Mucosa of rectum (tissue), 2 donors: ENCODE data around the gene MAP7D1.

Experiments
- H3K27ac ChIP-seq, 2 donors: one replicate each; pipeline ENCODE4 v1.7.0; 2013; ENCODE audit warnings: inconsistent platforms in 2 of 2, low read depth in 2 of 2, low read length in 2 of 2
- H3K27me3 ChIP-seq, 2 donors: one replicate each; pipeline ENCODE4 v1.7.0; 2013; ENCODE audit warnings: low read length in 2 of 2; ENCODE audit not compliant: control insufficient read depth in 2 of 2, insufficient read depth in 2 of 2
- H3K36me3 ChIP-seq, 2 donors: one replicate each; pipeline ENCODE4 v1.7.0; 2013; ENCODE audit warnings: low read length in 2 of 2; ENCODE audit not compliant: control insufficient read depth in 2 of 2, insufficient read depth in 2 of 2
- H3K4me1 ChIP-seq, 2 donors: one replicate each; pipeline ENCODE4 v1.7.0; 2013; ENCODE audit warnings: low read length in 2 of 2, mild to moderate bottlenecking in 1 of 2; ENCODE audit not compliant: control insufficient read depth in 2 of 2, insufficient read depth in 2 of 2
- H3K4me3 ChIP-seq, 2 donors: one replicate each; pipeline ENCODE4 v1.7.0; 2013; ENCODE audit warnings: low read length in 2 of 2
- H3K9ac ChIP-seq, 2 donors: one replicate each; pipeline ENCODE4 v1.7.0; 2013; ENCODE audit warnings: low read length in 2 of 2, low read depth in 1 of 2, mild to moderate bottlenecking in 1 of 2
- H3K9me3 ChIP-seq, 2 donors: one replicate each; pipeline ENCODE4 v1.7.0; 2013; ENCODE audit warnings: low read length in 2 of 2; ENCODE audit not compliant: control insufficient read depth in 2 of 2
- donor health status: healthy.
- donor health status: Normal muscosa, but diverticular disease.

Gene MAP7D1

DNA sequence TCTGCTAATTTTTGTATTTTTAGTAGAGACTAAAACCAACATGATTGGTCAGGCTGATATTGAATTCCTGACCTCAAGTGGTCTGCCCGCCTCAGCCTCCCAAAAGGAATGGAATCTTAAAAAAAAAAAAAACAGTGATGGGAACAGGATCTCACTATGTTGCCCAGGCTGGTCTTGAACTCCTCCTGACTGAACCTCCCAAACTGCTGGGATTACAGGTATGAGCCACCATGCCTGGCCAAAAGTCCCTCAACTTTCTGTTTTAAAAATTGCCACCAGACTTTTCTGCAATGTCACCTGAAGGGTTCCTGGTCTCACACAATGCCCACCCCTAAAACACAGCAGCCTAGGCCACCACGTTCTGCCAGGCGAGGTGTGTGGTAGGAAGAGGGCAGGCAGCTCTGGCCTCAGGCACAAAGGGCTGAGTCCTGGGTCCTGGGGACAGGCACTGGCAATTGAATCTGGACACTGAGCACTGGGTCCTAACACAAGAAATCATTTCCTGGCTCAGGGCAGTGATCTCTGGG, 47.1 kb downstream of the MAP7D1 start:
- no peaks in the 10 kb centered on the region for H3K36me3 ChIP-seq
- H3K9me3 ChIP-seq, result no peaks in the 10 kb centered on the region
- no peaks in the 10 kb centered on the region for H3K27me3 ChIP-seq
- H3K27ac ChIP-seq, result peak overlapping the region in 1 of 2 donors; percentile 32
- no peaks in the 10 kb centered on the region for H3K4me1 ChIP-seq
- no peak overlapping the region for H3K9ac ChIP-seq
- H3K4me3 ChIP-seq, result no peak overlapping the region

DNA sequence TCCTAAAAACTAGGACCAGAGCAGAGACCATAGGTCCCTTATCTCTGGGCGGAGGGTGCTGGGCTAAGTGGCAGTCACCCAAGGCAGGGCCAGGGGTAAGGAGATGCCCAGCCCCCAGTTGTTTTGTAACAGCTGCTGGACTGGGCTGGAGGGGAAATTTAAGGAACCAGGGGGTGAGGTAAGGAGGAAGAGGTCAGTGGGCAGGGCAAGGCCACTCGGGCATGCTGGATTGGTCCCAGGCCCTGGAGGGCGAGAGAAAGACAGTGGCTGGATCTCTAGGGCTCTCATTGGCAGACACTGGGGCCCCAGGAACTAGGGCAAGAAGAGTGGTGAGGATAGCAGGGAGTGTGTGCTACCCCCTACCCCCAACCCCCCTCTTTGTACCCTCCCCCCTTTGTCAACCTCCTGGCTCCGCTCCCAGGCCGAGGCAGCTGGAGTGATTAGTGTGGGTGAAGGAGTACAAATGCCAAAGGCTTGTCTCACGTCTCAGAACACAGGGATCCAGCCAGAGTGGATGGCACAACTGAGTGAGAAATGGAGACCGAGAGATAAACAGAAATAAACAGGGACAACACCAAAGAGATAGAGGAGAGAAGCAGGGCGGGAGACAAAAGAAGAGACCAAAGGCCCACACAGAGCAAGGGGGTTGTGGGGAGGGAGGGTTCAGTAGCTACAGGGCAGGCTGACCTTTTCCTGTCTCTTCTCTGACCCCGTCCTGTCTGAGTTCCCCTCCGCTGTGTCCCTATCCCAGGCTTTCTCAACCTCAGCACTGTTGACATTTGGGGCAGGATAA, 47.8 kb downstream of the MAP7D1 start:
- no peaks in the 10 kb centered on the region for H3K4me1 ChIP-seq
- no peak overlapping the region for H3K4me3 ChIP-seq
- no peak overlapping the region for H3K9ac ChIP-seq

DNA sequence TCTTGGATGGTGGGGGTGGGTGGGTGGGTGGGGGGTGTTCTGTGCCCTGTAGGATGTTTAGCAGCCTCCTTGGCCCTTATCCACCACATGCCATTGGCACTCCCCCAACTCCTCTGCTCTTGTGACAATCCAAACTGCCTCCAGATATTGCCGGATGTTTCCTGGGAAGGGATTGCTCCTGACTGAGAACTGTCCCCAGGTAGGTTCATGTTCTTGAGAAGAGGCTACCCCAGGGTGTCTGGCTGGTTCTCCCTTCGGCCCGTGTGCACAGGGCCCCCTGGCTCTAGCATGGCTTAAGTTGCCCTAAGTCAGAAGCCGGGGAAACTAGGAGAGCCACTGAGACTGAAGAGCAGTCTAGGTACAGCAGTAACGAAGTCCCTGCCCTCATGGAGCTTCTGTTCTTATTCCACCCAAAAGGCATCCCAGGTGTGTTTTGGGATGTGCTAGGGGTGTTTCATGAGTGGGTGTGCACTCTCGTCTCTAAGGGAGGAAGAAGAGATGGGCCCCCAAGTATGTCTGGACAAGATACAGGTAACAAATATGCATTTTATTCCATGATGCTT, 48.5 kb downstream of the MAP7D1 start:
- Histone ChIP-seq H3K27ac (no peak overlapping the region), H3K9me3 (no peaks in the 10 kb centered on the region), H3K27me3 (no peaks in the 10 kb centered on the region), H3K4me3 (no peak overlapping the region), H3K9ac (no peak overlapping the region), H3K4me1 (no peaks in the 10 kb centered on the region), H3K36me3 (no peaks in the 10 kb centered on the region)

More for the DNA sequence above, 47.8 kb downstream of the MAP7D1 start:
- Histone ChIP-seq H3K36me3 (no peaks in the 10 kb centered on the region), H3K27me3 (no peaks in the 10 kb centered on the region), H3K9me3 (no peaks in the 10 kb centered on the region), H3K27ac (peak overlapping the region in 1 of 2 donors; percentile 32)

DNA sequence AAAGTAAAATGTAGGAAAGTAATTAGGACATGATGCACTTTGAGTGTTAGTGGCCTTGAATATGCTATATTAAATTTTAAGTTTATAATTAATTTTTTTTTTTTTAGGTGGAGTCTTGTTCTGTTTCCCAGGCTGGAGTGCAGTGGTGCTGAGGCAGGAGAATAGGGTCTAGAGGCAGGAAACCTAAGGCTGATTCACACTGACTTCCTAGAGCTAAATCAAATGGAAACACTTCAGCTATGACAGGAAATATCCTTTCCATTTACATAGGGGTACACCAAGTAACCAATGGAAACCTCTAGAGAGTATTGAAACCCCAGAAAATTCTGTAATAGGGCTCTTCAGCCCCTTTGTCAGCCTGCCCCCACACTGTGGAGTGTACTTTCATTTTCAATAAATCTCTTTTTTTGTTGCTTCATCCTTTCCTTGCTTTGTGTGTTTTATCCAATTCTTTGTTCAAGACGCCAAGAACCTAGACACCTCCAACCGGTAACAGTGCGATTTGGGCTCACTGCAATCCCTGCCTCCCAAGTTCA, 50.4 kb downstream of the MAP7D1 start:
- Histone ChIP-seq H3K27me3 (no peaks in the 10 kb centered on the region), H3K36me3 (no peaks in the 10 kb centered on the region), H3K9me3 (no peaks in the 10 kb centered on the region), H3K9ac (no peak overlapping the region), H3K4me3 (no peak overlapping the region), H3K4me1 (no peaks in the 10 kb centered on the region), H3K27ac (no peak overlapping the region)

DNA sequence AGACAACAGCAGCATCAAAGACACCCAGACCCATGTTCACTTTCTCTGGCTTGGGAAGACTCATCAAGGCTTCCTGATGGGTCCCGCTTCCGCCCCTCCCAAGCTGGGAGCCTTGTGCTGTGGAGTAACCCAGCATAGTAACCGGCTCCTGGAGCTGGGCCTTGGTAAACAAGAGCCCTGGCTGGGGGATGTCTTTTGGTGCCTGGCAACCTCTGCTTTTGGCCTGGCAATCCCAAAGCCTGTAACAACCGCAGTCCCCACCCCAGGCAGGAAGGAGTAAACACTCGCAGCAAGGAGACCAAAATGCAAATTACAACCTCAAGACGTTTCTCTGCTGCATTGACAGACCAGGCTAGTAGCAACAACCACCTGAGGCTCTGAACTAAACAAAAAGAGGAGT, 51.4 kb downstream of the MAP7D1 start:
- Histone ChIP-seq H3K27me3 (no peaks in the 10 kb centered on the region), H3K9ac (no peak overlapping the region), H3K9me3 (no peaks in the 10 kb centered on the region), H3K4me3 (no peak overlapping the region), H3K4me1 (no peaks in the 10 kb centered on the region), H3K27ac (peak overlapping the region in 1 of 2 donors; percentile 11), H3K36me3 (no peaks in the 10 kb centered on the region)

DNA sequence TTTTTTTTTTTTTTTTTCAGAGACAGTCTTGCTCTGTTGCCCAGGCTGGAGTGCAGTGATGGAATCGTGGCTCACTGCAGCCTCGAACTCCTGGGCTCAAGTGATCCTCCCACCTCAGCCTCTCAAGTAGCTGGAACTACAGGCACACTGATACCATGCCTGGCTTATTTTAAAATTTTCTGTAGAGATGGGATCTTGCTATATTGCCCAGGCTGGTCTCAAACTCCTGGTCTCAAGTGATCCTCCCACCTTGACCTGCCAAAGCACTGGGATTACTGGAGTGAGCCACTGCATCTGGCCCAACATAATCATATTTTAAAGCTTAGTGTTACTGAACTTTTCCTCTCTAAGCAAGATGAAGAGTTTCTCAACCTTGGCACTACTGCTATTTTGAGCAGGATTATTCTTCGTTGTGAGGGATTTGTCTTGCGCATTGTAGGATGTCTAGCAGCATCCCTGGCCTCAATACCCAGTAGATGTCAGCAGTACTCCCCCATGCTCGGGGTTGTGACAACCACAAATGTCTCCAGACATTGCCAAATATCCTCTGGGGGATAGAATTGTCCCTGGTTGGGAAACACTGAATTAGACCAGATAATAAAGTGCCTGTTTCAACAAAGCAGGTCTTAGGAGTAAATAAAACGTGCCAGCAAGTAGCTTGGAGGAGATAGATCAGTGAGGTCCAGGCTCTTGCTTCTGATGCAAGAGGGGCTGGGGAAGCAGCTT, 53.2 kb downstream of the MAP7D1 start:
- Histone ChIP-seq H3K27ac (no peak overlapping the region), H3K36me3 (no peaks in the 10 kb centered on the region), H3K4me3 (no peak overlapping the region), H3K27me3 (no peaks in the 10 kb centered on the region), H3K9me3 (no peaks in the 10 kb centered on the region), H3K4me1 (peaks cover 0 to 6% of the 10 kb centered on the region in 2 donors), H3K9ac (no peak overlapping the region)

DNA sequence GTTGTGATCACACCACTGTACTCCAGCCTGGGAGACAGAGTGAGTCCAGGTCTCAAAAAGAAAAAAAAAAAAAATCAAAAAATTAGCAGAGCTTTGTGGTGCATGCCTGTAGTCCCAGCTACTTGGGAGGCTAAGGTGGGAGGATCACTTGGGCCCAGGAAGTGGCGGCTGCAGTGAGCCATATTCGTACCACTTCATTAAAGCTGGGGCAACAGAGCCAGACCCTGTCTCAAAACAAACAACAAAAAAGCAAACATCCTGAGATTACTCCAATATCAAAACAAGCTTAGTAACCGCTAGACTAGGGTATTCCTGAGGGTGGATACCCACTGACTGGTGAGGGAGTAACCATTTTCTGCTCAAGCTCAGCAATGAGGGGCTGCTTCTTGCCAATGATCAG, 55.3 kb downstream of the MAP7D1 start:
- no peaks in the 10 kb centered on the region for H3K36me3 ChIP-seq
- no peaks in the 10 kb centered on the region for H3K9me3 ChIP-seq

DNA sequence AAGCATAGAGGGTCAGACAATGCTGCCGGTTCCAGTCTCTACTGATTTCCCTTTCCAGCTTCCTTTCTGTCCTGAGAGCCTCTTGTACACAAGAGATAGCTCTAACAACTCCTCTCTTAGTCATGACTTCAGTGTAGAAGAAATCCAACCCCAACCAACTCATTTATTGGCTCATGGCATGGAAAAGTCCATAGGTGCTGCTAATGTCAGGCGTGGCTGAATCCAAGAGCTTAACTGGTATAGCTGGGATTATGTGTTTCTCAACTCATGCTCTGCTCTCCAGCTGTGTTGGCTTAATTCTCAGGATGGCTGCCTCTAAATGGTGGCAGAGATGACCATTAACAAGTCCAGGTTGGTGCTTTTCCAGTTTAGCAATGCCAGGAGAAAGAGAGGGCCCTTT, 55.9 kb downstream of the MAP7D1 start:
- Histone ChIP-seq H3K36me3 (no peaks in the 10 kb centered on the region), H3K9me3 (no peaks in the 10 kb centered on the region), H3K4me1 (peaks cover 0 to 6% of the 10 kb centered on the region in 2 donors), H3K27ac (no peak overlapping the region), H3K9ac (no peak overlapping the region), H3K4me3 (no peak overlapping the region), H3K27me3 (no peaks in the 10 kb centered on the region)

More for the DNA sequence above, 55.3 kb downstream of the MAP7D1 start:
- no peak overlapping the region for H3K4me3 ChIP-seq
- H3K27ac ChIP-seq, result no peak overlapping the region
- H3K4me1 ChIP-seq, result peaks cover 0 to 6% of the 10 kb centered on the region in 2 donors
- H3K27me3 ChIP-seq, result no peaks in the 10 kb centered on the region
- no peak overlapping the region for H3K9ac ChIP-seq

DNA sequence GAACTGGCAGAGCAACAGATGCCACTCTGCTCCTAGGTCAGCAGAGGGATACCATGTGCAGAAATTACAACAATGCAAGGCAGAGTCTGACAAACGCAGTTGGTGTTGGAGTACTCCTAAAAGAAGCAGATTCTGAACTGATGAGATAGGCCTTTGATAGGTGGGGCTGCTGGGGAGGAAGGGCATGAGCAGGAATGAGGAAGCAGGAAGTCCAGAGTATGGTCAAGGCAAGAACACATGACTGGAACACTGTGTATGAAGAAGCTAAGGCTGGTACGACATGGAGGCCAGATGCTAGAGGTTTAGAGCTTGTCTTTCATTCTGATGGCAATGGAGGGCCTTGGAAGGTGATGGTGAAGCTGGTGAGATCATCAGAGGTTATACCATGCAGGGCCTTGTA, 56.8 kb downstream of the MAP7D1 start:
- no peak overlapping the region for H3K27ac ChIP-seq
- peaks cover 0 to 6% of the 10 kb centered on the region in 2 donors for H3K4me1 ChIP-seq
- no peaks in the 10 kb centered on the region for H3K36me3 ChIP-seq
- H3K27me3 ChIP-seq, result no peaks in the 10 kb centered on the region
- H3K9me3 ChIP-seq, result no peaks in the 10 kb centered on the region
- H3K4me3 ChIP-seq, result no peak overlapping the region
- no peak overlapping the region for H3K9ac ChIP-seq

DNA sequence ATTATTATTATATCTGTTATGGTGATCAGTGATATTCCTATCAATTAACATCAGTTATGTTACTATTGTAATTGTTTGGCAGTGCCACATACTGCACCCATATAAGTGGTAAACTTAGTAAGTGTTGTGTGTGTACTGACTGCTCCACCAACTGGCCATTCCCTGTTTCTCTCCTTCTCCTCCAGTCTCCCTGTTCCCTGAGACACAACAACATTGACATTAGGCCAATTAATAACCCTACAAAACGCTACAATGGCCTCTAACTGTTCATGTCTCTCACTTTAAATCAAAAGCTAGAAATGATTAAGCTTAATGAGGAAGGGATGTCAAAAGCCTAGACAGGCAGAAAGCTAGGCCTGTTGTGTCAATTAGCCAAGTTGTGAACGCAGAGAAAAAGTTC, 61.7 kb downstream of the MAP7D1 start:
- no peak overlapping the region for H3K9ac ChIP-seq
- no peaks in the 10 kb centered on the region for H3K36me3 ChIP-seq
- H3K9me3 ChIP-seq, result no peaks in the 10 kb centered on the region
- H3K27ac ChIP-seq, result no peak overlapping the region
- peaks cover 0 to 4% of the 10 kb centered on the region in 2 donors for H3K4me1 ChIP-seq
- H3K27me3 ChIP-seq, result no peaks in the 10 kb centered on the region
- H3K4me3 ChIP-seq, result no peak overlapping the region
